NCI-H1417 treated with DMSO at 0.1 percent for 48 hours (cell line): ENCODE data around the gene ITGA1.

Experiments
- DNase-seq: peaks from one replicate; lab custom pipeline; 2025; lab: John Stamatoyannopoulos, UW

ITGA1 gene

DNA sequence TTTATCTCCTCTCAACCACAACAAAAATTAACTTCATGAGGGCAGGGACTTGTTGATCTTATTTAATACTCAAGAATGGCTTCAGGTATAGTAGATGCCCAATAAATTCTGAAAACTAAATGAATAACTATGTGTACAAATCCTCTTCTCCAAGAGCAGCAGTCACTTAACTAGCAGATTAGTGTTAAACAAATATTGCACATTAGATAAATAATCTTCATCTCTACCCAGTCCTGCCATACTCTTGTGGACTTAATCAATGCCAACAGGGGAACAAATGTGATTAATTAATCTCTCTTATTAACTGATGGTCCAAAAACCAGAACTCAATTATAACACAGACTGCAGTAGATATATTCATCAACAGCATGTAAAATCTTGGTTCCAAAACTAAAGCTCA, 15.0 kb upstream of the ITGA1 start:
- DNase-seq: no peak

- no peak for DNase-seq
Measured at GRCh38 chr5:52773342-52773741, 14.4 kb upstream of the ITGA1 start.

GRCh38 chr5:52774005-52774410, 13.7 kb upstream of the ITGA1 start:
- no peak for DNase-seq

DNA sequence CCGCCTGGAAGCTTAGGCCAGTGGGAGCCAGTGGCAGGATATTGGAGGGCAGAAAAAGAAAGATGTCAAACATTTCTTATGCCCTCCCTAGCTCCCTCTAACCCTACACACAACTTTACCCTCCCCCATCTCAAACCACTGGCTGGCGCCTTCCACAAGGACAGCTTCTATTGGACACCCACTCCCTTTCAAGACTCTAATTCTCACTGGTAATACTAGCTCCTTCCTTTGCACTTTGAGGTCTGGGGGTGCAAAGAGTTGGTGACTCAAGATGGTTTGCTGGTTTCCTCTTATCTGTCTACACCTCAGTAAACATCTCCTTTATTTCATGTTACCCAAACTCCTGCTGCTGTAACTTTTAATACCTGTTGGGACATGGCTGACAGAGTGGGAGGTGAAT, 11.6 kb upstream of the ITGA1 start:
- DNase-seq: no peak

- no peak for DNase-seq
Measured at GRCh38 chr5:52777186-52777585, 10.5 kb upstream of the ITGA1 start.

DNA sequence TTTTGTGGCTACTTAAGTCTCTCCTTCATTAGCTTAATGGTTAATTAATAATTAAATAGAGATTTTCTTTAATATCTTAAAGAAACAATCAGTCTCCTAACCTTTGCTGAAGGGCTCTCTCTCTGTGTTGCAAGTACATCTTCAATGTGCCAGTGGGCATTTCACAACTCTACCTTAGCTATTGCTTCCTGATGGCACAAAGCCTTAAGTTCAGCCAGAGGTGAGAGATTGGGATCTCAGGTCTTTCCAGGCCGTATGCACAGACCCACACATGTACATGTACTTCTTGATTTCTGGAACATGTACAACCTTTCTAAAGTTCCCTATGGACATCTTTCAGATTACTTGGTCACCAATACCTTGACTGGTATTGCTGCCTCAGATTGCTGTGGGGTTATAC, 8.9 kb upstream of the ITGA1 start:
- no peak for DNase-seq

DNA sequence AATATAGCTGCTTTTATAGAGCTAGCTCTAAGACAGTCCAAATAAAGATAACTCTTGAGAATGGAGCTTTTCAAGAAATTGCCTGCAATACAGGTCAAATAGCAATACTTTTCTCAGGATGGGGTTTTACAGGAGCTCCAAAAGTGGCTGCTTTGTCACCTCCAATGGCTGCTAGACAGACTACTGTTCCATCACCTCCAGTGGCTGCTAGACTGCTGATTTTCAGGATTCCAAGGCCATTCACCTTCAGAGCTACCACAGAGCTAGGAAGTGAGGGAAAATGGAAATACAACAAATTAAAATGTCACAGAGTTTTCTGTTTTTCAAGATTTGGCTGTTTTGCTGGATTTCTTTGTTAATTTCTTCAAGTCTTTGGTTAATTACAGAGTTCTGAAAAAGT, 8.5 kb upstream of the ITGA1 start:
- no peak for DNase-seq

DNA sequence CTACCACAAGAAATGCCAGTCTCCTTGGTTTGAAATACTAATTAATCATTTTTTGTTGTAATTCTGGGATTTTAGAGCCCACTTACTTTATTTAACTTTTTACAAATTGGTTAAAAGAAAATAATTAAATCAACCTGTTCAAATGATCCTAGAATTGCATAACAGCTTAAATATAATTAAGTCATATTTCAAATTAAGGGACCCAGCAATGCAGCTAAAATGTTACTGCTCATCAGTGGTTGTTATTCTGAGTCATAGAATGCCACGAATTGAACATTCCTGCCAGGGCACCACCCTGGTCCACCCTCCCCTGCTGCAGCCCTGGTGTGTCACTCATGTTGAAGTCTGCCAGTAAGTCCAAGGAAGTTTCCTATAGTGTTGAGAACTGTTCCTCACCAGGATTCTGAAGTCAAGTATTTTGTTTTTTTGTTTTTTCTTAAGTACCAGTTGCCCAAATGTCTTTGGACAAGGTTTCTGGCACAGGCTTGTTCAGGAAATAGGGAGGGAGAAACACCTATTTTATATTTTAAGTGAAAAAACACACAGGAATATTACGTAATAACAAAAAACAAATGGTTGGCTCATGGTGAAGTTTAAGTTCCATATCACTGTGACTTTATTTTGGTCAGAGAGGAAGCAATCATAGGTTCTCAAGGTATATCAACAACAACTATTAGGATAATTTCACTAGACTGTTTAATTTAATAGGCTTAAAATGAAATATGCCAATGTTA, 4.3 kb upstream of the ITGA1 start:
- DNase-seq: no peak

DNA sequence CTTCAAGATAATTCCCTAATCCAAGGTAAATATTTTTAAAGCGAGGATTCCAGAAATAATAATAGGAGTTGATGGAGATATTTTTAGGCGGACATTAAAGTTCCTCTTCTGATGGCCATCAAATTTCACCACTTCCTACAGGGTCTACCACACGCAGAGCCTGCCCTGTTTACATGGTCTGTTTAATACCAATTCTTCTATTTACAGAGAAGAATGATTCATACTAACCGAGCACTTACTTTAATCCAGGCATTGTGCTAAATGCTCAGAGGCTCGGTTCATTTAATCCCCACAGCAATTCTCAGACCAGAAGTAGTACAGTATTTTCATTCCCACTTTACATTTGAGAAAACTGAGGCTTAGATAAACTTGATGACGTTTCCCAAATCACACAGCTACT, 3.0 kb upstream of the ITGA1 start:
- no peak for DNase-seq

DNA sequence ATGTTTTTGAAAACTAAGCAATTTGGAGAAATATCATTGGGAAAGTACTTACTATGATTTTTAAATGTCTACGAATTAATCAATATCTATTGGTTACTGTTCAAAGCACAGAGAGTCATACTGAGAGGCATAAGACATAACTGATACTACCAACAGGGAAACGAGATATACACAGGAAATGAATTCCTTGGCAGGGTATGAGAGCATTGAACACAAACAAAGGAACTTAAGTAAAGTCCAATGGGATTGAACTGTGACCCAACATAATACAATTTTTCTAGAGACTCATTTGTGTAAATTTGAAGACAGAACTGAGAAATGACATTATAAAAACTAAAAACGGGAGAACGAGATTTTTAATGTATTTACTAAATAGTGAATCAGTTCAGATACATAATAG, 1.3 kb upstream of the ITGA1 start:
- DNase-seq: no peak

DNA sequence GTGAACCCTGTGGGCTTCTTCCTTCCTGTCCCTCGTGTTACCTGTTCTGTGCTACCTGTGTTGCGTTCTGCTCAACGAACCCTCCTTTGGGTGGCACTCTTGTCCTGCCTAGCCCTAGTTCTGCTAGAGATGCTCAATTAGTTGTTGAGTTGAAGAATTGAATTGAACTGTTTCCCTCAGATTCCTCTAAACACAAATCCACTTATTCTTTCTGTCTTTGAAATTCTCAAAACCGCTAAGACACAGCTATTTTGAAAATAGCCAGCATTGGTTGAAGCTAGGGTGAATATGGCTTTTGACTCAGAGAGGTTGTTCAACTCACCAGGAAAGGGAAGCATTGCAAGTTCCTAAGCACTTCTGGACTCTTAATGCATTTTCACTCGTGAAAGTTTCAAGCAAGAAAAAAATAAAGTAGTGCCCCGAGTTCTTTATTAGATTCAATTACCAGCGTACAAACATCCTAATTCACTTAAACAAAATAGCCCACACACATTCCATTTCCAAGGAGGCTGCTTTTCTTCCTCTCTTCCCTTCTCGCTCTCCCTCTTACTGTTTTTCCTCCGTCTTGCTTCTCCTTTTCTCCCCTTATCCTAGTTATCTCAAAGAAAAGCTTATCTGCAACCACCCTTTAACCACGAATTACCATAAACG, 642 bp upstream of the ITGA1 start:
- no peak for DNase-seq

DNA sequence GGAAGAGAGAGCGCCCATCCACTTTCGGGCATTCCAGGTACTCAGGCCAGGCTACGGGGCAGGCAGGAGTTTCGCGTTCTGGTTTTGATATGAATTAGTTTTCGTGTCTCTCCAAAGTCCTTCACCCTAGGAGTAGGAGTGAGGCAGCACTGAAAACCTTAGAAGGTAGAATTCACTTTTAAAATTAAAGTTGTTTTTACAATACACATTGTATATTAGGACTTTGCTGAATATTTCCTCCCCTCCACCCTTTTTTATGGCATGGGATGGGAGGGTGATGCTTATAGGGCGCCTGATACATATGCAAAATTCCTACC, 747 bp downstream of the ITGA1 start:
- no peak for DNase-seq

- DNase-seq: no peak
Measured at GRCh38 chr5:52789378-52789777, 1.7 kb downstream of the ITGA1 start.

DNA sequence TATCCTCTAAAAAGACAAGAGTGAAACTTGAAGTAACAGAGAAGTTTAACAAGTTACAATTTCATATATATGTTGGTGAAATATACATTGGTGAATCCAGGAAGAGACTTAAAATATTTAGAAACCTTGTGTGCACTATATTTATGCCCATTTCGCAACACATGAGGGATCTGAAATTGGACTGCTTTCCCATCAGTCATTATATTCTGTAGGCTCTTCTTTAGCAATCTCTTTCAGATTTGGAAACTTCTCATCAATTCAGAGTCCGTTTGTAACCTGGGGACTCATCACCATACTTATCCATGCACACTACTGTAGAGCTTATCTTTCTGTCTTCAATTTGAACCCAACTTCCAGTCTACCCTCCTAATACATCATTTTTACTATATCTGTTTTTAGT, 2.1 kb downstream of the ITGA1 start:
- DNase-seq: no peak

DNA sequence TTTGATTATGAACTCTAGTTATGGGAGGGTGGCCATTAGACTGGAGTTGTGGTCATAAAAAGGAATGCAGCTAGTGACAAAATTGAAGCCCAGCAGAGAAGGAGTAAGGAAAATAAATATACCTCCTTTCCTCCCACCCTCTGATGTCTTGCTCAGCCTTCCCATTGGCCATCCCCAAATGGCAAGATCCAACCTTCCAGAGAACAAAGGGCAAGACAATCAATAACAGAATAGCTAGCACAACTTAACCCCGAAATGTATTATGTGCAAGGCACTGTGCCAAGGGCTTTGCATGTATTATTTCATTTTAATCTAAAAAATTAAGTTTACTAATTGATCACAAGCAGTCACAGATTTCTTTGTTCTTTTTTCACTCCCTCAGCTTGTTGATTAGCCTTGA, 3.6 kb downstream of the ITGA1 start:
- no peak for DNase-seq

GRCh38 chr5:52794519-52794918, 6.8 kb downstream of the ITGA1 start:
- no peak for DNase-seq

- no peak for DNase-seq
Measured at GRCh38 chr5:52796031-52796430, 8.3 kb downstream of the ITGA1 start.

DNA sequence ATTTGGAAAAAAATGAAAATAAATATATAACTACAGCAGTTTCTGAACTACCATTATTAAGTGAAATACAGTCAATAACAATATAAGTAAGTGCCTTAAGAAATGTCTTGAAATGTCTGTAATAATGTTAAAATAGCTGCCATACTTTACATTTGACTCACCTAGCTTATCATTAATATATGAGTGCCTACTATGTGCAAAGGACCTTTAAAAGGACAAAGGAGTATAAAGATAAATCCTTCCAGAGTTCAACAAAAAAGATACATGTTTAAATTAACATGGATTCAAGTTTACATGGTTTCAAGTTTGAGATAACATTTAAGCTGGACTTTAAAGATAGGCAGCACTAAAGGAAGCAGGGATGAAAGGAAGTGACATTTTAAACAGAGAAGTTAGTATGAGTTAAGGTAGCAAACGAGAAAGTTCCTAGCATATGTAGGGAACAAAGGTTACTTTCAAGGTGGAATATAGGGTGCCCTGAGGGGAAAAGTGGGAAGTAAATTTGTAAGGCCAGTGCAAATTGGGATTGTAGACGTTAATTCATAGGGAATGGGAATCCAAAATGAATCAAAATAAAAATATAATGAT, 8.9 kb downstream of the ITGA1 start:
- DNase-seq: no peak

GRCh38 chr5:52798938-52799337, 11.2 kb downstream of the ITGA1 start:
- no peak for DNase-seq

- DNase-seq: no peak
Measured at GRCh38 chr5:52799358-52799982, 11.8 kb downstream of the ITGA1 start.

GRCh38 chr5:52799983-52800393, 12.3 kb downstream of the ITGA1 start:
- DNase-seq: peak; percentile 20

DNA sequence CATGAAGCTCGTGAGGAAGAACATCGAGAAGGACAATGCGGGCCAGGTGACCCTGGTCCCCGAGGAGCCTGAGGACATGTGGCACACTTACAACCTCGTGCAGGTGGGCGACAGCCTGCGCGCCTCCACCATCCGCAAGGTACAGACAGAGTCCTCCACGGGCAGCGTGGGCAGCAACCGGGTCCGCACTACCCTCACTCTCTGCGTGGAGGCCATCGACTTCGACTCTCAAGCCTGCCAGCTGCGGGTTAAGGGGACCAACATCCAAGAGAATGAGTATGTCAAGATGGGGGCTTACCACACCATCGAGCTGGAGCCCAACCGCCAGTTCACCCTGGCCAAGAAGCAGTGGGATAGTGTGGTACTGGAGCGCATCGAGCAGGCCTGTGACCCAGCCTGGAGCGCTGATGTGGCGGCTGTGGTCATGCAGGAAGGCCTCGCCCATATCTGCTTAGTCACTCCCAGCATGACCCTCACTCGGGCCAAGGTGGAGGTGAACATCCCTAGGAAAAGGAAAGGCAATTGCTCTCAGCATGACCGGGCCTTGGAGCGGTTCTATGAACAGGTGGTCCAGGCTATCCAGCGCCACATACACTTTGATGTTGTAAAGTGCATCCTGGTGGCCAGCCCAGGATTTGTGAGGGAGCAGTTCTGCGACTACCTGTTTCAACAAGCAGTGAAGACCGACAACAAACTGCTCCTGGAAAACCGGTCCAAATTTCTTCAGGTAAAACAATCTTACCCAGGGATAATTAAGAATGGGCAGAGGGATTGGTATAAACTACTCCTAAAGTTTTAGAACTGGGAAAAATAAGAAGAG, 12.9 kb downstream of the ITGA1 start:
- no peak for DNase-seq
